Smooth muscle cell (in vitro differentiated cells): ENCODE measurements around the gene SLC31A2. TPM values are rescaled to one million over a fixed set of nuclear protein-coding genes. Genes with fewer than 3 reads are reported as not detected.

Source experiments
- DNase-seq: peaks from one replicate; lab custom pipeline; 2025; ENCODE audit not compliant: unreplicated experiment; lab: John Stamatoyannopoulos, UW
- H2AFZ ChIP-seq: fragments of 200-600 bp; sonication (generic); 2 replicates; pipeline ENCODE4 v1.6.0; 2016; ENCODE audit warnings: antibody characterized with exemption, low read depth, mild to moderate bottlenecking
- H3F3A ChIP-seq: fragments of 200-600 bp; sonication (generic); 2 replicates; pipeline ENCODE4 v1.6.0; 2017; ENCODE audit warnings: antibody characterized with exemption, low read depth
- H3K27ac ChIP-seq: fragments of 200-600 bp; sonication (generic); 2 replicates; pipeline ENCODE4 v1.5.1; 2016; ENCODE audit warnings: low read depth, mild to moderate bottlenecking
- H3K27me3 ChIP-seq: fragments of 200-600 bp; sonication (generic); 2 replicates; pipeline ENCODE4 v1.6.1; 2016; ENCODE audit warnings: low read depth, mild to moderate bottlenecking
- H3K36me3 ChIP-seq: fragments of 200-600 bp; sonication (generic); 2 replicates; pipeline ENCODE4 v1.5.1; 2016; ENCODE audit warnings: low read depth
- H3K4me1 ChIP-seq: fragments of 200-600 bp; sonication (generic); 2 replicates; pipeline ENCODE4 v1.5.1; 2016; ENCODE audit warnings: low read depth
- H3K4me2 ChIP-seq: fragments of 200-600 bp; sonication (generic); 2 replicates; pipeline ENCODE4 v1.6.0; 2016; ENCODE audit warnings: mild to moderate bottlenecking
- H3K4me3 ChIP-seq: fragments of 200-600 bp; sonication (generic); 2 replicates; pipeline ENCODE4 v1.5.1; 2016; ENCODE audit warnings: mild to moderate bottlenecking
- H3K79me2 ChIP-seq: fragments of 200-600 bp; sonication (generic); 2 replicates; pipeline ENCODE4 v1.6.0; 2016; ENCODE audit warnings: low read depth, mild to moderate bottlenecking
- H3K9ac ChIP-seq: fragments of 200-600 bp; sonication (generic); 2 replicates; pipeline ENCODE4 v1.6.0; 2016; ENCODE audit warnings: low read depth
- H3K9me3 ChIP-seq: fragments of 200-600 bp; sonication (generic); replicated peaks from 2 replicates; pipeline ENCODE4 v1.5.1; 2016; ENCODE audit warnings: low read depth
- H4K20me1 ChIP-seq: fragments of 200-600 bp; sonication (generic); 2 replicates; pipeline ENCODE4 v1.6.0; 2016; ENCODE audit warnings: low read depth
- CTCF ChIP-seq: fragments of 200-600 bp; sonication (generic); IDR thresholded peaks from 2 replicates; pipeline ENCODE4 v1.5.1; 2017; ENCODE audit warnings: borderline replicate concordance, mild to moderate bottlenecking, antibody characterized with exemption; ENCODE audit not compliant: insufficient read depth, poor library complexity, severe bottlenecking
- WGBS: methylation state at CpG from one replicate; pipeline ENCODE4 v1.1.7; 2016; ENCODE audit warnings: low lambda C conversion rate; 5-methylcytosine and 5-hydroxymethylcytosine counted together
- polyA plus RNA-seq: library from polyadenylated mRNA; unstranded; fragments of >200 nt; fragmentation: Nextera tagmentation; extraction: Ambion mirVana; gene quantifications from 2 replicates; pipeline ENCODE4 v1.2.1, GENCODE V29; 2016
- total RNA-seq: library from RNA; depleted of rRNA; stranded (reverse); fragments of >200 nt; gene quantifications from 2 replicates; pipeline ENCODE4 v1.2.3, GENCODE V29; 2014

The SLC31A2 gene
- total and polyA plus RNA-seq, 2 experiments from 2014 or later: 4.8 to 9.1 TPM

- Histone ChIP-seq H3K79me2 (no peaks in the 10 kb centered on the region), H3K9ac (no peak overlapping the region), H3K9me3 (no peaks in the 10 kb centered on the region), H3K4me2 (no peak overlapping the region), H4K20me1 (no peaks in the 10 kb centered on the region), H2AFZ (no peak overlapping the region), H3K4me3 (no peak overlapping the region), H3F3A (no peaks in the 10 kb centered on the region), H3K27ac (no peak overlapping the region), H3K36me3 (peaks cover 52% of the 10 kb centered on the region), H3K4me1 (no peaks in the 10 kb centered on the region), H3K27me3 (no peaks in the 10 kb centered on the region)
- WGBS: 99% methylated on average over 4 of the region's 4 CpGs
- no peak for TF ChIP-seq CTCF
- DNase-seq: no peak
These were observed 34.5 kb downstream of the SLC31A2 start for GRCh38 chr9:113185271-113185670.

- H3K27ac ChIP-seq: no peak overlapping the region
- TF ChIP-seq CTCF: no peak
- no peaks in the 10 kb centered on the region for H3K4me1 ChIP-seq
- H3K79me2 ChIP-seq: no peaks in the 10 kb centered on the region
- H3K27me3 ChIP-seq: no peaks in the 10 kb centered on the region
- H3K4me2 ChIP-seq: no peak overlapping the region
- peaks cover 43% of the 10 kb centered on the region for H3K36me3 ChIP-seq
- no peak overlapping the region for H2AFZ ChIP-seq
- DNase-seq: no peak
- 97% methylated on average over 7 of the region's 7 CpGs for WGBS
- H4K20me1 ChIP-seq: no peaks in the 10 kb centered on the region
- H3F3A ChIP-seq: no peaks in the 10 kb centered on the region
- H3K4me3 ChIP-seq: no peak overlapping the region
- no peaks in the 10 kb centered on the region for H3K9me3 ChIP-seq
- H3K9ac ChIP-seq: no peak overlapping the region
These were observed 35.4 kb downstream of the SLC31A2 start for GRCh38 chr9:113186137-113186755.

GRCh38 chr9:113187929-113188595 lies 37.3 kb downstream of the SLC31A2 start:
- H3K36me3 ChIP-seq: peaks cover 37% of the 10 kb centered on the region

More at GRCh38 chr9:113187929-113188595, 37.3 kb downstream of the SLC31A2 start:
- no peaks in the 10 kb centered on the region for H3K9me3 ChIP-seq
- TF ChIP-seq CTCF: no peak
- DNase-seq: no peak
- no peak overlapping the region for H3K4me3 ChIP-seq
- peak overlapping the region; percentile 59 for H3K27ac ChIP-seq
- no peaks in the 10 kb centered on the region for H3K27me3 ChIP-seq
- H3K4me2 ChIP-seq: no peak overlapping the region
- no peaks in the 10 kb centered on the region for H3F3A ChIP-seq
- H3K79me2 ChIP-seq: no peaks in the 10 kb centered on the region
- H3K9ac ChIP-seq: no peak overlapping the region
- H4K20me1 ChIP-seq: no peaks in the 10 kb centered on the region
- no peaks in the 10 kb centered on the region for H3K4me1 ChIP-seq
- H2AFZ ChIP-seq: no peak overlapping the region
- WGBS: 91% methylated on average over 9 of the region's 9 CpGs
